ENCODE results near the gene OCA2.

Gene OCA2

DNA sequence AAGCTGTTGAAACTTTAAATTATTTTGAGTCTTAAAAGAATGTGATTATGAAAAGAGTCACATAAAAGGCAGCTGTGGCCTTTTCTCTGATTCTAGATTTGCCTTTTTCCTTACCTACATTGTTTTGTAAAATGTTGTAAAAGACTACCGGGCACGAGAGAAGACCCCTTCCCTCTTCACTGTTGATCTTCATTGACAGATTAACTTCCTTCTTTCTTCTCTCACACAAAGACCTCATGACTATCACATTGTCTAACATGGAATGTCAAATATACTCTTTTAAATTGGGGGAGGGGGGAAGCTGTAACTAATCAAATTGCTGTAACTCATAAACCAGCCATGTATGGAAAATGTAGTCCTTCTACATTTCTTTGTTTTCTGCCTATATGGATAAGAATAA, 68.3 kb downstream of the OCA2 start:
- Histone ChIP-seq H3K9me3 (ENCODE audit: control insufficient read depth, low read length) (no peaks in the 10 kb centered on the region), H2BK12ac (ENCODE audit: low read length in 2 of 2) (no peak overlapping the region), H4K91ac (ENCODE audit: low read length) (no peak overlapping the region), H2BK120ac (ENCODE audit: low read depth, low read length) (no peak overlapping the region), H2AFZ (ENCODE audit: low read depth, low read length) (no peak overlapping the region), H3K4me1 (ENCODE audit: control insufficient read depth, insufficient read depth, low read depth, low read length) (no peaks in the 10 kb centered on the region), H4K8ac (ENCODE audit: low read length) (no peak overlapping the region), H3K27ac (ENCODE audit: low read length, poor library complexity, severe bottlenecking) (no peak overlapping the region), H3K23ac (ENCODE audit: low read length in 2 of 2) (no peak overlapping the region), H3K79me1 (replicated peaks; ENCODE audit: low read length, poor library complexity, severe bottlenecking) (no peaks in the 10 kb centered on the region), H2BK5ac (ENCODE audit: low read depth, low read length, poor library complexity, severe bottlenecking) (no peak overlapping the region), H3K27me3 (ENCODE audit: control insufficient read depth in 1 of 2, insufficient read depth in 1 of 2, low read length in 2 of 2) (peaks cover 0 to 4% of the 10 kb centered on the region in 2 experiments), H3K36me3 (ENCODE audit: control insufficient read depth in 1 of 2, insufficient read depth in 2 of 2, low read depth in 1 of 2, low read length in 2 of 2) (no peaks in the 10 kb centered on the region), H3K4me2 (ENCODE audit: low read length, poor library complexity, severe bottlenecking) (no peak overlapping the region), H2AK5ac (ENCODE audit: low read length, severe bottlenecking) (no peak overlapping the region), H3K18ac (ENCODE audit: low read depth in 1 of 2, low read length in 2 of 2) (no peak overlapping the region), H3K4me3 (ENCODE audit: insufficient read depth in 1 of 2, low read depth in 1 of 2, low read length in 2 of 2) (no peak overlapping the region), H3K14ac (ENCODE audit: low read length in 2 of 2) (no peak overlapping the region), H2BK15ac (ENCODE audit: low read depth, poor library complexity, severe bottlenecking) (no peak overlapping the region), H3K4ac (ENCODE audit: low read depth in 1 of 2, low read length in 2 of 2) (no peak overlapping the region), H3K9ac (ENCODE audit: low read length) (no peak overlapping the region)
- DNase-seq, result no peak
- WGBS, result 40% methylated on average over 2 of the region's 2 CpGs

DNA sequence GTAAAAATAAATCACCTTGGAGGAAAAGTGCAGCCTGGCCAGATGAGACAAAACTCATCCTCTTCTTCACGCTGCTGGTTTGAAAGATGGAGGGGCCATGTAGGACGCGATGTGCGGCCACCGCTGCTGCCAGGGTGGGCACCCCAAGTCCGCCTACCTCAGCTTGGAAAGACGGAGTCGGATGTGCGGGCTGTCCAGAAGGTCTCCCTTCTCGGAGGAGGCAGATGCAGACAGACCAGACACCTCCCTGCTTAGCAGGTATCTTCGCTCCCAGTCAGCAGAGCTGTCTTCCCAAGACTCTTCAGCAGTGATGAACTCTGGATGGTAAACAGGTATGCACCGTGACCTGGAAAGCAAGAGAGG, 71.4 kb downstream of the OCA2 start:
- no peak overlapping the region for H4K8ac ChIP-seq (ENCODE audit: low read length)

DNA sequence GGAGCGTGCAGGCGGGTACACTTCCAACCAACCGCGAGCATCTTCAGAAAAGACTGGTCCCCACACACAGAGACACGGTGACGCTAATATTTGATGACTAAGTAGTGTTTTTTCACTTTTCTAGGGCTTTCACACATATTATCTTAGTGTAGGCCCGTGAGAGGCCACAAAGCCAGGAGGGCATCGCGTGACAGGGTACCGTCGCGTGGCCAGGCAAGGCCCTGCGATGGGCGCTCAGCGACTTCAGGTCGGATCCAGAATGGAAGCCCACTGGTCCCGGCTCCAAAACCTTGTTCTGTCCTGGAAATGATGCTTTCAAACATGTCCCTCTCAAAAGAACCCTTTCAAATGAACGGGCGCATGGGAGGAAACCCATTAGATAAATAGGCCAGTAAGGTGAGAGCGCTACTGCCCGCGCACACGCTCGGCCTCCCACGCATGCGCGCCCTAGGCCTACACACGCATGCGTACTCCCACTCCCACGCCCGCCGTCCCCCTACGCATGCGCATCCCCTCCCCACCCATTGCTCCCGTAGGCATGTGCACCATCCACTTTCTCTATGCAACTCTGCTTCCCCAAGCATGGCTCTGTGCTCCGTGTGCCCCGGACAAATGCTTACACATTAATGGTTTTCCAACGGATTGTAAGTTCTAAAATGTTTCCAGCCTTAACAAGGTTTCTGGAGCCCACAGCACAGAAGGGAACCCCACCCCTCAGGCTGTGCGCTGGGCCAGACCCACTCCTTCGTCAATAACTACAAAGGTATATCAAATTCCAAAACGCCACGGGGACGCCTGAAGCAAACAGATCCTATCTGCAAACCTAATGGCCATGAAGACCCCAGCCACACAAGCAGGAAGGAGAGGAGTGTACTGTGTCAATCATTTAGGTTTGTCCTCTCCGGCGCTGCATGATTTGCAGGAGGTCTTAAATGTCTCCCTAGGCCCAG, 72.1 kb downstream of the OCA2 start:
- no peak overlapping the region for H3K9ac ChIP-seq (ENCODE audit: low read length)
- H2BK5ac ChIP-seq (ENCODE audit: low read depth, low read length, poor library complexity, severe bottlenecking), result no peak overlapping the region
- no peak overlapping the region for H3K4ac ChIP-seq (ENCODE audit: low read depth in 1 of 2, low read length in 2 of 2)
- H4K8ac ChIP-seq (ENCODE audit: low read length), result no peak overlapping the region
- no peak overlapping the region for H3K27ac ChIP-seq (ENCODE audit: low read length, poor library complexity, severe bottlenecking)
- peaks cover 3% of the 10 kb centered on the region for H3K4me1 ChIP-seq (ENCODE audit: control insufficient read depth, insufficient read depth, low read depth, low read length)
- no peak overlapping the region for H3K23ac ChIP-seq (ENCODE audit: low read length in 2 of 2)
- no peak for DNase-seq
- no peaks in the 10 kb centered on the region for H3K36me3 ChIP-seq (ENCODE audit: control insufficient read depth in 1 of 2, insufficient read depth in 2 of 2, low read depth in 1 of 2, low read length in 2 of 2)
- H4K91ac ChIP-seq (ENCODE audit: low read length), result no peak overlapping the region
- no peaks in the 10 kb centered on the region for H3K9me3 ChIP-seq (ENCODE audit: control insufficient read depth, low read length)
- H3K79me1 ChIP-seq (replicated peaks; ENCODE audit: low read length, poor library complexity, severe bottlenecking), result no peaks in the 10 kb centered on the region
- no peak overlapping the region for H2BK120ac ChIP-seq (ENCODE audit: low read depth, low read length)
- no peak overlapping the region for H2BK15ac ChIP-seq (ENCODE audit: low read depth, poor library complexity, severe bottlenecking)
- no peak overlapping the region for H3K4me2 ChIP-seq (ENCODE audit: low read length, poor library complexity, severe bottlenecking)
- no peak overlapping the region for H3K14ac ChIP-seq (ENCODE audit: low read length in 2 of 2)
- no peak overlapping the region for H2AFZ ChIP-seq (ENCODE audit: low read depth, low read length)
- no peak overlapping the region for H2AK5ac ChIP-seq (ENCODE audit: low read length, severe bottlenecking)
- peaks cover 0 to 4% of the 10 kb centered on the region in 2 experiments for H3K27me3 ChIP-seq (ENCODE audit: control insufficient read depth in 1 of 2, insufficient read depth in 1 of 2, low read length in 2 of 2)
- WGBS, result 92% methylated on average over 43 of the region's 45 CpGs
- no peak overlapping the region for H3K4me3 ChIP-seq (ENCODE audit: insufficient read depth in 1 of 2, low read depth in 1 of 2, low read length in 2 of 2)
- no peak overlapping the region for H3K18ac ChIP-seq (ENCODE audit: low read depth in 1 of 2, low read length in 2 of 2)
- no peak overlapping the region for H2BK12ac ChIP-seq (ENCODE audit: low read length in 2 of 2)

More for the DNA sequence above, 71.4 kb downstream of the OCA2 start:
- peaks cover 0 to 4% of the 10 kb centered on the region in 2 experiments for H3K27me3 ChIP-seq (ENCODE audit: control insufficient read depth in 1 of 2, insufficient read depth in 1 of 2, low read length in 2 of 2)
- H3K4me2 ChIP-seq (ENCODE audit: low read length, poor library complexity, severe bottlenecking), result no peak overlapping the region
- no peak for DNase-seq
- no peaks in the 10 kb centered on the region for H3K4me1 ChIP-seq (ENCODE audit: control insufficient read depth, insufficient read depth, low read depth, low read length)
- H2BK12ac ChIP-seq (ENCODE audit: low read length in 2 of 2), result no peak overlapping the region
- H3K4me3 ChIP-seq (ENCODE audit: insufficient read depth in 1 of 2, low read depth in 1 of 2, low read length in 2 of 2), result no peak overlapping the region
- no peaks in the 10 kb centered on the region for H3K9me3 ChIP-seq (ENCODE audit: control insufficient read depth, low read length)
- no peak overlapping the region for H2AFZ ChIP-seq (ENCODE audit: low read depth, low read length)
- no peak overlapping the region for H3K4ac ChIP-seq (ENCODE audit: low read depth in 1 of 2, low read length in 2 of 2)
- H2AK5ac ChIP-seq (ENCODE audit: low read length, severe bottlenecking), result no peak overlapping the region
- H2BK120ac ChIP-seq (ENCODE audit: low read depth, low read length), result no peak overlapping the region
- no peaks in the 10 kb centered on the region for H3K36me3 ChIP-seq (ENCODE audit: control insufficient read depth in 1 of 2, insufficient read depth in 2 of 2, low read depth in 1 of 2, low read length in 2 of 2)
- H3K23ac ChIP-seq (ENCODE audit: low read length in 2 of 2), result no peak overlapping the region
- H2BK15ac ChIP-seq (ENCODE audit: low read depth, poor library complexity, severe bottlenecking), result no peak overlapping the region
- no peak overlapping the region for H3K27ac ChIP-seq (ENCODE audit: low read length, poor library complexity, severe bottlenecking)
- H3K18ac ChIP-seq (ENCODE audit: low read depth in 1 of 2, low read length in 2 of 2), result no peak overlapping the region
- H3K9ac ChIP-seq (ENCODE audit: low read length), result no peak overlapping the region
- H4K91ac ChIP-seq (ENCODE audit: low read length), result no peak overlapping the region
- no peak overlapping the region for H3K14ac ChIP-seq (ENCODE audit: low read length in 2 of 2)
- H3K79me1 ChIP-seq (replicated peaks; ENCODE audit: low read length, poor library complexity, severe bottlenecking), result no peaks in the 10 kb centered on the region
- WGBS, result 91% methylated on average over 12 of the region's 12 CpGs
- no peak overlapping the region for H2BK5ac ChIP-seq (ENCODE audit: low read depth, low read length, poor library complexity, severe bottlenecking)

- no peak overlapping the region for H2BK15ac ChIP-seq (ENCODE audit: low read depth, poor library complexity, severe bottlenecking)
- WGBS, result 83% methylated on average over 9 of the region's 9 CpGs
- no peak overlapping the region for H4K91ac ChIP-seq (ENCODE audit: low read length)
- no peak overlapping the region for H2BK12ac ChIP-seq (ENCODE audit: low read length in 2 of 2)
- H2AK5ac ChIP-seq (ENCODE audit: low read length, severe bottlenecking), result no peak overlapping the region
- H3K27ac ChIP-seq (ENCODE audit: low read length, poor library complexity, severe bottlenecking), result no peak overlapping the region
- no peaks in the 10 kb centered on the region for H3K79me1 ChIP-seq (replicated peaks; ENCODE audit: low read length, poor library complexity, severe bottlenecking)
- DNase-seq, result no peak
- no peak overlapping the region for H3K4ac ChIP-seq (ENCODE audit: low read depth in 1 of 2, low read length in 2 of 2)
- no peak overlapping the region for H3K14ac ChIP-seq (ENCODE audit: low read length in 2 of 2)
- no peak overlapping the region for H4K8ac ChIP-seq (ENCODE audit: low read length)
- no peak overlapping the region for H3K18ac ChIP-seq (ENCODE audit: low read depth in 1 of 2, low read length in 2 of 2)
- no peaks in the 10 kb centered on the region for H3K9me3 ChIP-seq (ENCODE audit: control insufficient read depth, low read length)
- H3K36me3 ChIP-seq (ENCODE audit: control insufficient read depth in 1 of 2, insufficient read depth in 2 of 2, low read depth in 1 of 2, low read length in 2 of 2), result no peaks in the 10 kb centered on the region
- H3K4me2 ChIP-seq (ENCODE audit: low read length, poor library complexity, severe bottlenecking), result no peak overlapping the region
- no peak overlapping the region for H3K9ac ChIP-seq (ENCODE audit: low read length)
- H3K23ac ChIP-seq (ENCODE audit: low read length in 2 of 2), result no peak overlapping the region
- no peak overlapping the region for H3K4me3 ChIP-seq (ENCODE audit: insufficient read depth in 1 of 2, low read depth in 1 of 2, low read length in 2 of 2)
- H3K4me1 ChIP-seq (ENCODE audit: control insufficient read depth, insufficient read depth, low read depth, low read length), result peaks cover 8% of the 10 kb centered on the region
- no peak overlapping the region for H2BK5ac ChIP-seq (ENCODE audit: low read depth, low read length, poor library complexity, severe bottlenecking)
- H2AFZ ChIP-seq (ENCODE audit: low read depth, low read length), result no peak overlapping the region
- H3K27me3 ChIP-seq (ENCODE audit: control insufficient read depth in 1 of 2, insufficient read depth in 1 of 2, low read length in 2 of 2), result no peaks in the 10 kb centered on the region
- no peak overlapping the region for H2BK120ac ChIP-seq (ENCODE audit: low read depth, low read length)
Measured at GRCh38 chr15:28026221-28026620, 72.9 kb downstream of the OCA2 start.
